ENCODE data around the gene IRF2BPL. TPM values are rescaled to one million over a fixed set of nuclear protein-coding genes. Genes with fewer than 3 reads are reported as not detected.
A peak's percentile ranks its signal among the peaks of the same experiment; 100 is the strongest.

Gene IRF2BPL
- polyA plus RNA-seq (2013, experiment 1 of 2; ENCODE audit: insufficient read length) = 31.1 TPM
- 29.5 TPM for polyA plus RNA-seq (2013, experiment 2 of 2; ENCODE audit: insufficient read length)

DNA sequence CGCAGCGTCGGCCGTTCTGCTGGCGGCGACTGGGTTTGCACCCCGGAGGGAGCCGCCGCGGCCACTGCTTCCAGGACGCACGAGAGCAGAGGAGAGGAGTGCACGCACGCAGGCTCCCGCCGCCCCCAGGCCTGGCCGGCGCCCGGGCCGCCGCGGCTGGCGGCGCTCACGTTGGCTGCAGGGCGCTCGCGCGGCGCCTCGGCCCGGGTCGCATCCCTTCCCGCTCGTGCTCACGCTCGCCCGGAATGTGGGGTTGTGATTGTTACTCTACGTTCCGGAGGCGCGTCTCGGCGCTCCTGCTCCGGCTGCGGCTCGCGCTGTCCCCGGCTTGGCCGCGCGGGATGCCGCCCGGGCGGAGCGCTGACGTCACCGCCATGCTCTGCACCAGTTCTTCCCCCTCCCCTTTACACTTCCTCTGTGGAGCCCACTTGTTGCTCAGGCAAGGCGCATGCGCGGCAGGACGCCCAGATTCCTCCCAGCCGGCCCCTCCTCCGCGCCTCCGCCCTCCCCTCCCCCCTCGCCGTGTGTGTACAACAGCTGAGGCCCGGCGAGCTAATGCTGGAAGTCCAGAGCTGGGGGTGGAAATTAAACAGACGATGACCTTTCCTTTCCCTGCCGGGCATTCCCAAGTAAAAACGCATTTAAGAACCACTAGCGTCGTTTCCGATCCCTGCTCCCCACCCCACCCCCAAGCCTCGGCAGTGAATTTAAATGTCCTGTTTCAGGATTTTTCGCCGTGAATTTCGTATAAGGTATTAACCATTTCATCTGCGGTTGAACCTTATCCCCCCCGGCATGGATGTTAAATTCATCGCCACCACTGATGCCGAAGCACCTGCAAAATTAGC lies at the start of gene IRF2BPL:
Gene IRF2BPL, minus strand, starts transcription at position 325 of the 848 bp plus-strand sequence. CDS start 916 bp downstream, outside the sequence.
- DNase-seq = peak; percentile 97

DNA sequence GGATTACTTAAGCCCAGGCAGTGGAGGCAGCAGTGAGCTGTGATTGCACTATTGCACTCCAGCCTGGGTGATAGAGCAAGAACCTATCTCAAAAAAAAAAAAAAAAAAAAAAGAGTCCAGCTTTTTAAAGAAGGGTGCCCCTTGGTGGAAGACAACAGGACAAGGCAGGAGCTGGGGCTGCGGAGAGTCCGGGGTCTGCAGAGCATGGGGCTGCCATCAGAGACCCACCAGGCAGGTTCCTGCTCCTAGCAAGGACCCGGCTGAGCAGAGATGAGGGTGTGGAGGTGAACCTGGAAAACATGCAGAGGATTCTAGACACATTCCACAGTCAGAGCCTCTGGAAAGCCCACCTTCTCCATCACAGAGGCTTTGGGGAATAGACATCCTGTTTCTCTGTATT lies 48.5 kb upstream of the IRF2BPL start:
- no peak for DNase-seq

DNA sequence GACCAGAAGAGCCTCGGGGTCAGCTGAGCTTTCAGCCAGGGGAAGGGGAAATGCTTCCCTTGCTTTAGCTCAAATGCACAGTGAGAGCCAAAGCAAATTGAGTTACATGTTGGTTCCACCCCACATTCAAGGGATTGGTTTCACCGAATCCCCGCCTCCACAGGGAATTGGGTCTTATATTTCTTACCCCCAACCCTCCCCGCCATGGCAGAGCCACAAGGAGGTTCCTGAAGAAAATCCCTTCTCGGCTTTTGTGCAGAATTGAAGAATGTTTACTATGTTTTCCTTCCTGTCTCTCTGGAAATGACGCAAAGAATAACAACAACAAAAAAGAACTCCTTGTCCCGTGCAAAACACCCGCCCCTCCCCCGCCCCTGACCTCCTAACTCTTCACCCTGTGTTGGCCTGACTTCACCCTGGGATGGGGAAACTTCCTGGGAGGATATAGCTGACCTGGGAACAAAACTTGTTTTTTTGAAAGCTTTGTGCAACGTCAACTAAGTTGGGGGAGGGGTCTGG lies 47.7 kb upstream of the IRF2BPL start:
- no peak for DNase-seq

DNA sequence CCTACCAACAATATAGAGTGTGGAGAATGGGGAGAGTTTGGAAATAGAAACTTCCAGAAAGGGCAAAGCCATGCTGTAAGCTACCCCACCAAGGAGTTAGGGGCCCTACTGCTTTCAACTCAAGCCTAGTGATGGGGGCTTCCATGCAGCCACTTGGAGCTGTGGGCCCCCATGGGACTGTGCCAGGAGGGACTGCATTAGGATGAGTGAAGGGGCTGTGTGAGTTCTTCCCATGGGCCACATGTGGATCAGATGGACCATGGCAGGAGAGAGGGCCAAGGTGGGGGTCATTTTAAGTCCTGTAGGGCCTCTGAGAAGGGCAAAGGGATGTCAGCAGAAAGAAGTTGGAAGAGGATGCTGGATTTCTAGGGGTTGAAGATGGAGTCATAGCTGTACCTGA lies 46.5 kb upstream of the IRF2BPL start:
- no peak for DNase-seq

DNA sequence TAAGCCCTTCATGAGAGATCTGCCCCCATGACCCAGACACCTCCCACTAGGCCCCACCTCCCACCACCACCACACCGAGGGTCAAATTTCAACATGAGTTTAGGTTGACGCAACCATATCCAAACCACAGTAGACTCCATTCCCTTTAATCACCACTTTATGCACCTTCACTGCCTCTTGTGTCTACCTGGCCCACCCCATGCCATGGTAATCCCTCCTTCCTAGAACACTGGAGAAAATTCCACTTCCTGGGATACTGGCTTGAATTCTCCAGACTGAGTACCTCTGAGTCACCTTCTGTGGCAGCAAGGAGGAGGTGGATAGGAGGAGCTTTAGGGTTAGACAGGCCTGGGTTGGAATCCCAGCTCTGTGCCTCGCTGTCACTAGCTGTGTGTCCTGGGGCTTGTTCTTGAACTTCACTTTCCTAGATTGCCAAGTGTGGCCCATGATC lies 43.5 kb upstream of the IRF2BPL start:
- DNase-seq = peak; percentile 33

DNA sequence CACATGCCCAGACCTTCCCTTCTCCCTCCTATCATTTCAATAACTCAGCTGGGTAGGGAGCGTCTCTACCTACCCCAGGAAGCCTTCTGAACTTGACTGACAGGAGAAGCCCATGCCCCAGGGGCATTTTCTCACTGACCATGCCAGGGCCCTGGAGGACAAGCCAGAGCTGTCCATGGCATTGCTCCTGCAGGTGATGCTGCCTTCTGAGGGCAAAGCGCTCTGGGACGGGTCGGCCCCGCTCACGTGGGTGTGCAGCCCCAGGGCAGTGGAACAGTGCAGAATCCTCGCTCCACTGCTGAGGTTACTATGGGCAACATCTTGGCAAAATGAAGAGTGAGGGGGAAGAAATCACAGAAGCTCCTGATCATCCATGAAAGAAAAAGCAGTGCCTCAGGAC lies 41.0 kb upstream of the IRF2BPL start:
- no peak for DNase-seq

DNA sequence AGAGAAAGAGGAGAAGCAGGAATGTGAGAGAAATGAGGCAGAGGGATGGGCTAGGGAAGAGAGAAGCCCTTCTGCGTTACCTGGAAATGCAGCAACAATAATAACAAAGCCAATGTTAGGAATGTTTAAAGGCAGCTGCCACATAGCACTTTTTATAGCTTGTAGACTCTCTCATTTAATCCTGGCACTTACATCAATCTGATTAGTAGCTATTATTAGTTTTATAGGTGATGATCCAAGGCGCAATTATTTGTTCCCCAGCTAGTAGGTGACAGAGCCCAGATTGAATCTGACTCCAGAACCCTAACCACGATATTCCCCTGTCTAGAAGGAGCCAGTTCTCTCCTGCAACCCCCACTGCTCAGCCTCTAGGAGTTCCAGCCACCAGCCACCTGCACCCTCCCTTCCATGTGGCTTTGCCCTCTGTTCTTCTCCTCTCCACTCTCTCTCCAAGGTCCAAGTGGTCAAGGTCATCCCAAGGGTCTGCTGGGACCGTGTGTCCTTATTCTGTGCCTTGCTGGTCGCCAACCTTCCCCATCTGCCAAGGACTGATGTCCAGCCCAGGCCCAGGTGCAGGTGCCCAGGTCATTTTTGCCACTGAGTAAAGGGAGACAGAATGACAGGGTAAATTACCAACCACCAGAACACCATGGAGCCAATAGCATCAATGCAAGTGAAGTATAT lies 40.2 kb upstream of the IRF2BPL start:
- DNase-seq = no peak

DNA sequence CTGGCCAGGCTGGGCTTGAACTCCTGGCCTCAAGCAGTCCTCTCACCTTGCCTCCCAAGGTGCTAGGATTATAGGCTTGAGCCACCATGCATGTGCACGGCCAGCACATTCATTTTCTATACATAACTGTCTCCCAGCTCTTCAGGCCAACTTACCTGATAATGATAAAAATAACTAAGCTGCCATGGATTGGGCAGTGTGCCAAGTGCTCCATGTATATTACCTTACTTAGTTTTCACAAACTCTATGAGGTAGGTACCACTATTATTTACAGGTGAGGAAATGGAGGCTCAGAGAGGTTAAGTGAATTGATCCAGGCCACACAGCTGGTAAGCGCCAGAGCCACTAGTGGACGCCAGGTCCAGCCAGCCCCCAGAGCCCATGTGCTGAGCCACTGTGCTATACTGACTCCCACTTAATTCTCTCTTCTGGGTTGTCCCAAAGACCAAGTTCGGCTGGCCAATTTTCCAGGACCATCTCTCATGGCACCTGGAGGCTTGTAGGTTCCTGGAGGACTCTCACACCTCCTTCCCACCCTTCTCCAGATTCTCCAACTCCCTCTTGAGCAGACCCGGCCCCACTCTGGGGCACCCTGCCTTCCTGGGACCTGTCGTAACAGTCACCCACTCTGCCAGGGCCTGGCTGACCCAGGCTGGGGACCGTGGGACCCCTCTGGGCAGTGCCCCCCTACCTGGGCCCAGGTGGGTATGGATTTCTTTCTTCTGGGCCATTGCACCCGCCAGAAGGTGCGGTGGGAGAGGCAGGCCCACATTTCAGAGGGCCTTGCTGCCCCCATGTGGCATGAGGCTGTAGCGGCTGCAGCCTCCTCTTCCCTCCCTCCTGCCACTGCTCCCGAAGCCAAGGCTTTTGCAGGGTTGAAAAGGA lies 39.4 kb upstream of the IRF2BPL start:
- peak; percentile 41 for DNase-seq

DNA sequence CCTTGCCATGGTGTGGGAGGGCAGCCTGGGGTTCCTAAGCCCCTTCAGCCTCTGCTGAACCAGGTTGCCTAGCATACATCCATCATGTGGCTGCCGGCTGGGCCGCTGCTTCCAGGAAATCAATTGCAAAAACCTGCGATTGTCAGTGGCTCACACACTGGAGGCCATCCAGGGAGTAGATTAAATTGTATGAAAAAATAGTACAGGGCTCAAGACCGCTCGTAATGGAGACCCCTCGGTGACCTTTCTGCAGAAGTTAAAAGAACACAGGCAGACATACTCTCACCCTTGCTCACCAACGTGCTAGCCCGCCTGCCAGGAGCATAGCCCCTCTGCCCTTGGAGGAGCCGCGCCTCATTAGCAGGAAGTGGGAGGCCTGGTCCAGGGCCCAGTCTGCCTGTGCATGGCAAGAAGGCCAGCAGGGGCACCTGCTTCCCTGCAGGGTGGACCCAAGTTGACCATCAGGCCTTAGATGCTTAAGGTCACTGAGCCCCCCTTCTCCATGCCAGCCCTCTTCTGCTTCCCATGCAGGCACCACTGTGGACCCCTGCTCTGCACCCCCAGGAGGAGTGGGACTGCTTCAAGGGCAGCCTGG lies 38.2 kb upstream of the IRF2BPL start:
- DNase-seq = no peak

DNA sequence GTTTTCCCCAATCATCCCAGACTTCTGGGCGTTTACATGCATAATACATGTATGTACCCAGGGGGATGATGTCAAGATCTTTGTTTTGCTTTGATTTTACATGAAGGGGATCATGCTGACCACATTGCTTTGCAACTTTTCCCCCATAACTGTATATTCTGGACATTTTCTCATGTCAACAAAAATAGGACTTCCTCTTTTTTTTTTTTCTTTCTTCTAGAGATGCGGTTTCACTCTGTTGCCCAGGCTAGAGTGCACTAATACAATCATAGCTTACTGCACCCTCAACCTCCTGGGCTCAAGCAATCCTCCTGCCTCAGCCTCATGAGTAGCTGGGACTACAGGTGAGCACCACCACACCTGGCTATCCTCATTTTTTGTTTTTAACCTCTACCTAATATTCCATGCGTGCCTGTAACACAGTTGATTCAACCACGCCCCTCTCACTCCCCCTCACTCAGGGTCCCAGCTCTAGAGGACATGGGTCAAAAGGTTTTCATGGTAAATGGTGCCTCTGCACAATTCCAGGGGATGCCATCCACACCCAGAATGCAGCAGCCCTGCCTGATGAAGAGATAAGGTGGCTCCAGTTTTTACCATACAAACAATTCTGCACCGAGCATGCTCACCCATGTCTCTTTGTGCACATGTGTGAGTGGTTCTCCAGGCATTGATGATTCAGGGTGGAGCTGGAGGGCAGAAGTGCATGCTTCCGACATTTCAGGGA lies 37.5 kb upstream of the IRF2BPL start:
- no peak for DNase-seq

DNA sequence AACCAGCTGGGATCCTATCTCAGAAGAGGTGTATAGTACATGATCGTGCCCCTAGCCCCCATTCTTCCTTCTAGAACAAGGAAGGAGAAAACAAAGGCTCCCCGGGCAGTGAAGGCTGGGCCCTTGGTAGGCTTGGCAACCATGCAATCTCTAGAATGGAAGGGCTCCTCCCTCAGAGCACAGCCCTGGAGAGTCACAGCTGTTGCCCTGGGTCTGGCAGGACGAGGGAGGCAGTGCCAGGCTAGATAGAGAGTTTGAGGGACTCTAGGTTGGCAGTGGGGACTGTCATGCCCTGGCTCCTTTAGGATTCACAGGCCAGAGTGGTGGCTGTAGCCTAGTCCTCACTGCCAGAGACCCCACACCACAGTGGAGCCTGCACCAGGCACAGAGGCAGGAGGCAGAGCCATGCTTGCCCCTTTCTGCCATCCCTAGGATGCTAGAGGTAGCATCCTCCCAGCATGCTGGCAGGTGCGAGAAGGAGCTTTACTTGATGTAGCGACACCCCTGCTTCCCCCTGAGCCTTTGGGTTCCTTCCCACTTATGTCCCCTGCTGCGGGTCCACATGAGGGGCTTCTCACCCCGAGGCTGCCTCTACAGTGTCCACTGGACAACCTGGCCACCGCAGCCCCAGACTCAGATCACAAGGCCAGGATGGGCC lies 36.1 kb upstream of the IRF2BPL start:
- no peak for DNase-seq

DNA sequence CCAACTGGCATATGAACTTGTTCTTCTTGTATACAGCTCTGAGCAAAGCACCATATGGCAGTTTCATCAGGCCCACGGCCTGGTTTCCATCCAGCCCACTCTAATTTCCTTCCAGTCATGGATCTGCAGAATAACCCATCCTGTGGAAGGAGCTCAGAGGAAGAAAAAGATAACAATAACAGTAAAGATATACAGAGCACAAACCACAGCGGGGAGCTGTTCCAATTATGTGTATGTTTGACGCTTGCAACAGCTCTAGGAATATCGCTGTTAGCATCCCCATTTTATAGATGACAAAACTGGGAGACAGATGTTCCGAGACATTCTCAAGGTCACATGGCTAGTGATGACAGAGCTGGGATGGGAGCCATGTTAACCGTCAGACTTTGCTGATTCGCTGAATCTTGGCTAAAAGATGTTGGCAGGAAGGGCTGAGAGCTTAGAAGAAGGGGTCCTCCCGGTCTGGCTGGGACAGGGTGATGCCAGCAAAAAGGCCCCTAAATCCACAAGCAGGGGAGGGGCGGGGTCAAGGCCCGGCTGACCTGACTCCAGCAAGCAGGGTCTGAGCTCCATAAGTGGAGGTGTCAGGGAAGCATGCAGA lies 35.2 kb upstream of the IRF2BPL start:
- DNase-seq = no peak

DNA sequence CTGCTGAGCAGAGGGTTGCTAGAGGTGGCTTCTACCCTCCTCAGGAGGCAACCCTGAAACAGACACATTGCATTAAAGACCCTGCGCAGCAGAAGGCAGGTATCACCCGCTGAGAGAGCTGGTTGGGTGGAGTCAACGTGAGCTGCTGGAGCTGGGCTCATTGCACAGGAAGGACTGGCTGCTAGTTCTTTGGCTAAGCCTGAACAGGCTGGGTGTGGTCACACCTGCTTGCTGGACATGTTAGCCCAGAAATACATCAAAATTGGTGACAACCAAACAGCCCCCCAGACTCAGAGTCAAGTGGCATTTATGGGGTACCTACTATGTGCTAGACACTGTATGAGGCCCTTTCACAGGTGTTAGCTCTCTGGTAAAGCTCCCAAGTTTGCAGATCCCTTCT lies 33.8 kb upstream of the IRF2BPL start:
- DNase-seq = no peak

DNA sequence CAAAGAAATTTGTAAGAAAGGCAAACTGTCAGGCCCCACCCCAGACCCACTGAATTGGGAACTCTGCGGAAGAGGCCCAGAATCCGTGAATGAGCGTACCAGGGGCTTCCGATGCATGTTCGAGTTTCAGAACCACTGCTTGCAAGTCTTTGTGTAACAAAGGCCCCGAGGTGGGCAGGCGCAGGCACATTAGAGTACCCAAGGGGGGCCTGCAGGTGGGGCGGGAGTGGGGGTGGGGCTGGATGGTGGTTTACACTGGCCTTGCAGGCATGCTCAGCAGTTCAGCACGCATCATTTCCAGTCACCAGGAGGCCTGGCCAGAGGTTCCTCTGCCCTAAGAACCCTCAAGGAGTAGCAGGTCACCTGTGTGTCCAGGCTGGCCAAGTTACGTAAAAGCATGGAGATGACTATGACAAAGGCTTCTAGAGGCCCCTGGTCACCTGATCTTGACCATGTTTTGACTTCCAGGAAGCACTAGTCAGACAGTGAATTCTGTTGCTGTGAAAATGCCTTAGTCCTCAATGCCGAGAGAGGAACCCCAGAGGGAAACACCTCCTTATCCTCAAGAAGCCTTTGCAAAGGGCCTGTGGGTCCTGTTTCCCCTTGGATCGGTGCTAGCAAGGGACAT lies 33.2 kb upstream of the IRF2BPL start:
- DNase-seq = no peak

DNA sequence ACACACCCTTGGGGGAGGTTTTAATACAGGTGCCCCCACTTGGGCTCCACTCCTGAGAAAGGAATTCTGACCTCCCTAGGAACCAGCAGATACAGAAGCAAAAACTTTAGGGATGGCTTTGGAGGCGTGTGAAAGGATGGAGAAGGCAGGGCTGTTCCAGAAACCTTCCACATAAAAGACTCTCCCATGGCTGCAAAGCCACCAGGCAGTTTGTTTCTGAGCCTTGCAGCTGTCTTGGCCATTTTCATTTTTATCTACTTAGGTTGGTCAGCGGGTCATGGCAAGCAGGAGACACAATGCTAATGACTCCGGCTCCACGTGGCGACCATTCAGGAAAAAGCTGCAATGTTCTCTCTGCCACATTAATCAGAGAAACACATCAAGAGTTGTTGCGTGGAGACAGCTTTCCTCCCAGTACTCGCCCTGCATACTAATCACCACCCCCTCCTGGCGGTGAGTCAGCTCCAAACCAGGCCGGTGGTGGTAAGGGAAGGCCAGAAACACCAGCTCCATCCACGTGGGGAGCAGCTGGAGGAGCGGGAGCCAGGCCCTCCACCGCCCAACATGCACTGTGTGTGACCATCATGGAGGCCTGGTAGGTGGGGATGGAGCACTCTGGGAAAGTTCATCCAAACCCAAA lies 30.9 kb upstream of the IRF2BPL start:
- DNase-seq = peak; percentile 86

DNA sequence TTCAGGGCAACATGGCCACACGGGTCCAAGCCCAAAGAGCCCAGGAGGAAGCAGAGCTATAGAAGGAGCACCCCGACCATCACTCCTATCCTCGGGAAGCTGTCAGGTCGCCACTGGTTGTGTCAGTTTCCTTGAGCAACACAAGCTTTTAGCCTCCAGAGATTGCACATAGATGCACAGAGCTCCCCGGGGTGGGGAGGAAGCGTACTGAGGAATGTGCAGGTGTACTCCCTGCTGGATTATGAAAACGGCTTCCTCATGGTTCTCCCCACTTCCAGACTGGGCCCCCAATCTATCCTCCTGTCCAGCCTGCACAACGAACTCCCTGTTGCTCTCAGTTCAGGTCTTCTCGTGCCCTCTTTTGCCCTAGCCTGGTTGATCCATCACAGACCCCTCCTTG lies 30.3 kb upstream of the IRF2BPL start:
- no peak for DNase-seq

DNA sequence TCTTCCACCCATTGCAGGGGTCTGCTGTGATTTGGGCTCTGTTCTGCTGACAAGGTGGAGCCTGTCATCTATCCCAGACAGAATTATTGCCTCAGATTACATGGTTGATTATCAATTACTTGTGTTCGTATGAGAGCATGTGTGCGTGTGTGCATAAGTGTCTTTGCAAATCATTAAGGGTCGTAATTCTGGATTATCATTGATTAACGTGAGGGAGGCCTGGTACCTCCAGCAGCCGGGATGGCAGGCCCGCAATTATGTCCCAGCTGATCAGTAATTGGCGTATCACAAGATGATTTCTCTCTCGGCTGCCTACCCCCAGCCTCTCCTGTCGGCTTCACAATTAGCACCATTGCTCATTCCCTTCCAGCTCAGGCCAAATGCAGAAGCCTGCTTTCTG lies 29.6 kb upstream of the IRF2BPL start:
- no peak for DNase-seq

DNA sequence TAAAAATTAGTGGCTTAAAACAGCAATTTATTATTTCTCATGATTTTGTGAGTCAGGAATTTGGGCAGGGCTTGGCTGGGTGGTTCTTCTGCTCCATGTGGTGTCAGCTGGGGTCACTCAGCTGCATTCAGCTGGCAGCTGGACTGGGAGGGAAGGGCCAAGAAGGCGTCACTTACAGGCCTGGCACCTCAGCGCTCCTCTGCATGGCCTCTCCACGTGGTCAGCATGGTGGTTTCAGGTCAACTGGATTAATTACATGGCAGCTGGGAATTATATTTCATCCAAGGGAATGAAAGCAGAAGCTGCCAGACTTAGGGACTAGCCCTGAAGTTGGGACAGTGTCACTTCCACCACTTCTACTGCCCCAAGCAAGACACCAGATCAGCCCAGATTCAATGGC lies 27.5 kb upstream of the IRF2BPL start:
- DNase-seq = no peak

DNA sequence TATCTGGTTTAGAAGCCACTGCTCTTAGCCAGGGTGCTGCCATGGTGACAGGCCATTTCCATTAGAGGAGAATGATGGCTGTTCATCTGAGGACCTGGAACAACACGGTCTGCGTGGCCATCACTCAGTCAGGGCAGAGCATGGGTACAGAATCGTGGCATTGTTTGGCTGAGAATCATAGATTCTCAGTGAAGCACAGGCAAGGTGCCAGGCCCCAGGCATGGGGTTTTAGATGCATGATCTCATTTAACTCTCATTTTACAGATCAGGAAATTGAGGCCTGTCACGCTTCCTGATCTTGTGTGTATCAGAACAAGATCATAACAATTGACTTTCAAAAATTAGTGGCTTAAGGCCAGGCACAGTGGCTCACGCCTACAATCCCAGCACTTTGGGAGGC lies 26.8 kb upstream of the IRF2BPL start:
- DNase-seq = no peak
